AG04450 (cell line): ENCODE results near the gene PDLIM1. TPM values are rescaled to one million over a fixed set of nuclear protein-coding genes. Genes with fewer than 3 reads are reported as not detected.

Experiments
- CTCF ChIA-PET: fragments of 300-600, 350-600 bp; formaldehyde crosslinking; extraction: SDS; loops from one replicate; lab custom pipeline; 2022; ENCODE audit warnings: antibody characterized with exemption, inconsistent platforms; lab: Charles Lee
- POLR2A ChIA-PET: fragments of 350-600 bp; formaldehyde crosslinking; extraction: SDS; loops from one replicate; lab custom pipeline; 2021; ENCODE audit warnings: antibody characterized with exemption, inconsistent platforms; lab: Yijun Ruan, JAX
- DNase-seq: peaks from one replicate; pipeline ENCODE4 v3.0.0-alpha.2; 2011; ENCODE audit warnings: low read depth, low spot score
- H3K27ac ChIP-seq: one replicate; pipeline ENCODE4 v1.5.1; 2012; ENCODE audit warnings: low read depth, low read length, control low read depth
- H3K27me3 ChIP-seq: one replicate; pipeline ENCODE4 v1.6.0; 2012; ENCODE audit warnings: low read length; ENCODE audit not compliant: control insufficient read depth, insufficient read depth
- H3K4me3 ChIP-seq: 2 replicates; pipeline ENCODE4 v1.5.1; 2011; ENCODE audit warnings: mild to moderate bottlenecking, low read depth, low read length, control low read depth
- H3K9me3 ChIP-seq: 2 replicates; pipeline ENCODE4 v1.5.1; 2012; ENCODE audit warnings: low read length; ENCODE audit not compliant: control insufficient read depth, insufficient read depth
- polyA minus RNA-seq: library from RNA; depleted of rRNA, polyadenylated mRNA; stranded (reverse); fragments of >200 nt; gene quantifications from 2 replicates; pipeline ENCODE4 v1.2.3, GENCODE V29; 2011; rRNA and poly(A)+ RNA removed
- polyA plus RNA-seq: library from polyadenylated mRNA; depleted of rRNA; stranded (reverse); fragments of >200 nt; gene quantifications from 2 replicates; pipeline ENCODE4 v1.2.3, GENCODE V29; 2011; rRNA removed
- TF ChIP-seq, protein P1 (sequence below): IDR thresholded peaks from 2 replicates; pipeline ENCODE4 v1.5.1; 2011; ENCODE audit warnings: low read depth, low read length, control low read depth, inconsistent platforms

PDLIM1 gene, protein sequence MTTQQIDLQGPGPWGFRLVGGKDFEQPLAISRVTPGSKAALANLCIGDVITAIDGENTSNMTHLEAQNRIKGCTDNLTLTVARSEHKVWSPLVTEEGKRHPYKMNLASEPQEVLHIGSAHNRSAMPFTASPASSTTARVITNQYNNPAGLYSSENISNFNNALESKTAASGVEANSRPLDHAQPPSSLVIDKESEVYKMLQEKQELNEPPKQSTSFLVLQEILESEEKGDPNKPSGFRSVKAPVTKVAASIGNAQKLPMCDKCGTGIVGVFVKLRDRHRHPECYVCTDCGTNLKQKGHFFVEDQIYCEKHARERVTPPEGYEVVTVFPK
- polyA plus RNA-seq, result 255 and 334 TPM in 2 replicates
- 269 and 320 TPM in 2 replicates for polyA minus RNA-seq

DNA sequence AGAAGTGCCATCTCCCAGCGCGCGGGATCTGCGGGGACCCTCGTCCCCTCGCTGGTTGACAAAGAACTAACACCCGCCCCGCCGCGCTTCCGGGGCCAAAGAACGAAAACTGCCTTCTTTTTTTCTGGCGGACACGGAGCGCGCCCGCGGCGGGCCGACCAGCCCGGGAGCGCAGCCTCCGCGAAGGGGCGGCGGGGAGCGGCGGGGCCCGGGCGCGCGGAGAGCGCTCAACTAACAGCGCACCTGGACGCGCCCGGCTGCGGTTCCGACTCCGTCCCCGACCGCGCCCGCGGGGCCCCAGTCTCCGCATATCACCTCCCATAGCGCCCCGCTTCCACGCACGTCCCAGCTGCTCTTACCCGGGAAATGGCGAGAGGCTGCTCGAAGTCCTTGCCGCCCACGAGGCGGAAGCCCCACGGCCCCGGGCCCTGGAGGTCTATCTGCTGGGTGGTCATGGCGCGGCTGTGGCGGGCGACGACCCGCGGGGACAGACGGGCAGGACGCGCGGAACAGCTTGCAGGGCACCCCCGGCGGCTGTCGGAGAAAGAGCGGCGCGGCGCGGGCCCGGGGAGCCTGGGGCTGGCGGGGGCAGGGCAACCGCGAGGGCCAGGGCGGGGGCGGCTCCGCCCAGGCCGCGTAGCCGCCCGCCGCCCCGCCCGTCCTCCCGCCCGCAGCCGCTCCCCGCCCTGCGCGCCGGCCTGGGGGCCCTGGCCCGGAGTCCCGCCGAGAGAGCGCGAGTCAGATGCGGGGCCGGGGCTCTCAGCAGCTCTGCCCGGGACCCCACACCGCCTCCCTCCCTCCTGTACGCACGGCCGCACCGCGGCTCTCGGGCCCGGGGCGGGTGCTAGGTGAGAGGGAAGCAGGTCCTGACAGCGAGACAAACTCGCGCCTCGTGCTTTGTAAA lies at the start of gene PDLIM1:
TSS of gene PDLIM1 (minus strand) at position 543 of the 904 bp plus-strand sequence. CDS start at position 455, 88 bp downstream.
- ChIA-PET CTCF (interaction anchor here (0.6 kb wide), 1 partner anchor 878 kb away, joined by 4 read pairs; no protein-coding TSS in a partner anchor), POLR2A (interaction anchor here (1.0 to 1.2 kb wide), 3 partner anchors 18 to 51 kb away, joined by 4 to 6 read pairs (median 4); no protein-coding TSS in a partner anchor)
- no peak for DNase-seq
- no peaks in the 10 kb centered on the region; the same call in 1 of the 2 replicates for H3K9me3 ChIP-seq
- peak within 1 kb of the TSS; percentile 92 for H3K4me3 ChIP-seq
- H3K27ac ChIP-seq, result peak within 1 kb of the TSS; percentile 11
- TF ChIP-seq, protein P1, sequence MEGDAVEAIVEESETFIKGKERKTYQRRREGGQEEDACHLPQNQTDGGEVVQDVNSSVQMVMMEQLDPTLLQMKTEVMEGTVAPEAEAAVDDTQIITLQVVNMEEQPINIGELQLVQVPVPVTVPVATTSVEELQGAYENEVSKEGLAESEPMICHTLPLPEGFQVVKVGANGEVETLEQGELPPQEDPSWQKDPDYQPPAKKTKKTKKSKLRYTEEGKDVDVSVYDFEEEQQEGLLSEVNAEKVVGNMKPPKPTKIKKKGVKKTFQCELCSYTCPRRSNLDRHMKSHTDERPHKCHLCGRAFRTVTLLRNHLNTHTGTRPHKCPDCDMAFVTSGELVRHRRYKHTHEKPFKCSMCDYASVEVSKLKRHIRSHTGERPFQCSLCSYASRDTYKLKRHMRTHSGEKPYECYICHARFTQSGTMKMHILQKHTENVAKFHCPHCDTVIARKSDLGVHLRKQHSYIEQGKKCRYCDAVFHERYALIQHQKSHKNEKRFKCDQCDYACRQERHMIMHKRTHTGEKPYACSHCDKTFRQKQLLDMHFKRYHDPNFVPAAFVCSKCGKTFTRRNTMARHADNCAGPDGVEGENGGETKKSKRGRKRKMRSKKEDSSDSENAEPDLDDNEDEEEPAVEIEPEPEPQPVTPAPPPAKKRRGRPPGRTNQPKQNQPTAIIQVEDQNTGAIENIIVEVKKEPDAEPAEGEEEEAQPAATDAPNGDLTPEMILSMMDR, result peak; percentile 20; the same call in 1 of the 2 replicates
- H3K27me3 ChIP-seq, result no peaks in the 10 kb centered on the region

- POLR2A ChIA-PET, result no interaction called here
- Histone ChIP-seq H3K9me3 (no peaks in the 10 kb centered on the region; the same call in 1 of the 2 replicates), H3K27me3 (no peaks in the 10 kb centered on the region), H3K4me3 (no peak overlapping the region), H3K27ac (no peak overlapping the region)
- DNase-seq, result no peak
- CTCF ChIA-PET, result interaction anchor here (0.7 to 3.6 kb wide), 2 partner anchors 94 to 1263 kb away, joined by 3 to 18 read pairs; no protein-coding TSS in a partner anchor
- TF ChIP-seq, protein P1, result no peak
Measured at GRCh38 chr10:95339863-95340262, 49.1 kb upstream of the PDLIM1 start.

DNA sequence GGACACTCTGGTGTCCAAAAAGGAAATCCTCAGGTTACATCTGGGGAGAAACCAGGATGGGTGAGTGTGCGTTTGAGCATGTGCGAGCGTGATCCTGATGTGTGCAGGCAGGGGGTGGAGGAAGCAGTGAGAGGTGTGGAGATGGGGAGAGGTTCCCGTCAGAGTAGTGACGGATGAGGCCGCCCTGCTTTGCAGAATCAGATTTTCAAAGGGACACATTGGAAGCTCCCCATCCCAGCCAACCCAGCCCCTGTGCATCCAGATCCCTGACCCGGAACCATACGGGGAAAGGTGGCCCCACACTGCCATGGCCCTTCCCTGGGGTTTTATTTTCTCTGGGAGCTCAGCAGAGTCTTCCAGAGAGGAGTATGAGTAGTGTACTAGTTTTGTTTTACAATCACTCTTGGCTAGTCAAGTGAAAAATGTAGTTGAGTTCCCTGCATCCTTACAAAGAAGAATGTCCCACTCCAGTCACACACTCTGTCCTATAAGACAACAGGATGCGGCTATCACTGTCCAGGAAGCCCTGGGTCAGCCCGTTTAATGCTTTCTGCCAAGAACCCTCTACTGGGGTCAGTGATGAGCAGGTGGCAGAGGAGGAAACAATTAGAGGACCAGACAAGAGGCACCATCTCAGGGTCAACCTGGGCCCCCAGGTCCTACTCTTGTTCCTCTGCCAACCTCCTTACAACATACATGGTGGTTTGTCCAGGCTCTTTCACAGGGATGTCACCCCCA lies 46.8 kb upstream of the PDLIM1 start:
- Histone ChIP-seq H3K27me3 (no peaks in the 10 kb centered on the region), H3K27ac (no peak overlapping the region), H3K9me3 (no peaks in the 10 kb centered on the region; the same call in 1 of the 2 replicates), H3K4me3 (no peak overlapping the region)
- TF ChIP-seq, protein P1, result no peak
- ChIA-PET CTCF (interaction anchor here (1.5 kb wide), 1 partner anchor 25 kb away, joined by 4 read pairs; no protein-coding TSS in a partner anchor), POLR2A (interaction anchor here (0.5 kb wide), 1 partner anchor 82 kb away, joined by 3 read pairs; no protein-coding TSS in a partner anchor)
- DNase-seq, result no peak

DNA sequence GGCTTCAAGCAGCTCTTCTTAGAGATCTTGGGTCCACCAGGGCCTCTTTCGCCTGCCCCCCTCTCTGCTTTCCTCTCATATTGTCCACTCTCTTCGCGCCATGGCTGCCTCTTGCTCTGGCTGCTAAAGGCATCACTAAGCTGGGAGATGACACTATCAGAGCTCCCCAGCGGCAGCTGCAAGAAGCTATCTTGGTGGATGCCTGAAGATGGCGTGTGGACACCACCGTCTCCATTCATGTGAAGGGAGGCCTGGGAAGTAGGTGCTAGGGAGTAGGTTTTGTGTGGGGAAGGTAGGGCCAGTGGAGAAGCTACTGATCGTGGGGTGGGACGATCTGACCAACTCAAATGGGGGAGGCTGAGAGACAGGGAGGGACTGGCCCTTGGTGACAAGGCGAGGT lies 45.9 kb upstream of the PDLIM1 start:
- POLR2A ChIA-PET, result interaction anchor here (0.5 kb wide), 1 partner anchor 82 kb away, joined by 3 read pairs; no protein-coding TSS in a partner anchor
- no peak overlapping the region for H3K4me3 ChIP-seq

More for the DNA sequence above, 45.9 kb upstream of the PDLIM1 start:
- Histone ChIP-seq H3K27ac (no peak overlapping the region), H3K9me3 (no peaks in the 10 kb centered on the region; the same call in 1 of the 2 replicates), H3K27me3 (no peaks in the 10 kb centered on the region)
- no peak for DNase-seq
- CTCF ChIA-PET, result interaction anchor here (1.5 kb wide), 1 partner anchor 26 kb away, joined by 4 read pairs; no protein-coding TSS in a partner anchor
- TF ChIP-seq, protein P1, result no peak
